ENCODE results near the gene DCAF17.

DCAF17 gene

GRCh38 chr2:171447675-171448074 is 13.6 kb downstream of the DCAF17 start:
- Histone ChIP-seq H3K4me1 (ENCODE audit: control insufficient read depth in 2 of 2, insufficient read depth in 1 of 2, low read depth in 1 of 2, low read length in 2 of 2) (no peaks in the 10 kb centered on the region), H3K4ac (ENCODE audit: low read length) (no peak overlapping the region), H3K23ac (ENCODE audit: low read depth, low read length, poor library complexity) (no peak overlapping the region), H3K36me3 (replicated peaks in 1 of 2; ENCODE audit: control insufficient read depth in 2 of 2, insufficient read depth in 2 of 2, low read length in 2 of 2) (peaks cover 7 to 94% of the 10 kb centered on the region in 2 donors), H3K14ac (ENCODE audit: low read length) (no peak overlapping the region), H2BK15ac (ENCODE audit: low read length) (no peak overlapping the region), H4K91ac (ENCODE audit: low read depth, low read length, poor library complexity) (no peak overlapping the region), H3K4me2 (ENCODE audit: insufficient read depth, low read length, poor library complexity, severe bottlenecking) (no peak overlapping the region), H3K4me3 (ENCODE audit: low read length in 2 of 2) (no peak overlapping the region), H3K9ac (ENCODE audit: low read depth, low read length, poor library complexity) (no peak overlapping the region), H3K27me3 (ENCODE audit: control insufficient read depth in 3 of 3, insufficient read depth in 3 of 3, low read depth in 1 of 3, low read length in 3 of 3) (no peaks in the 10 kb centered on the region), H2AFZ (ENCODE audit: low read length) (no peak overlapping the region), H2BK5ac (ENCODE audit: low read length) (no peak overlapping the region), H3K79me1 (ENCODE audit: low read depth, low read length) (no peaks in the 10 kb centered on the region), H3K9me3 (replicated peaks in 1 of 2; ENCODE audit: control insufficient read depth in 2 of 2, insufficient read depth in 1 of 2, low read depth in 1 of 2, low read length in 2 of 2) (no peaks in the 10 kb centered on the region), H2BK120ac (ENCODE audit: low read depth, low read length) (no peak overlapping the region), H2BK12ac (ENCODE audit: low read length) (no peak overlapping the region), H3K18ac (ENCODE audit: low read length) (no peak overlapping the region), H2AK5ac (ENCODE audit: low read depth, low read length) (no peak overlapping the region), H4K8ac (ENCODE audit: low read depth, low read length) (no peak overlapping the region), H3K27ac (replicated peaks; ENCODE audit: low read length) (no peak overlapping the region)
- no peak for DNase-seq (ENCODE audit: low spot score)
- no CpG with 5 or more reads among the region's 2 CpGs for WGBS, 2 donors (ENCODE audit: extremely low coverage in 2 of 2, insufficient read length in 2 of 2, insufficient replicate concordance in 1 of 2)

- H3K9me3 ChIP-seq (replicated peaks in 1 of 2; ENCODE audit: control insufficient read depth in 2 of 2, insufficient read depth in 1 of 2, low read depth in 1 of 2, low read length in 2 of 2), result peaks cover 0 to 12% of the 10 kb centered on the region in 2 donors
- H2BK12ac ChIP-seq (ENCODE audit: low read length), result no peak overlapping the region
- H2AFZ ChIP-seq (ENCODE audit: low read length), result no peak overlapping the region
- H3K9ac ChIP-seq (ENCODE audit: low read depth, low read length, poor library complexity), result no peak overlapping the region
- H3K14ac ChIP-seq (ENCODE audit: low read length), result no peak overlapping the region
- no peak overlapping the region for H2BK15ac ChIP-seq (ENCODE audit: low read length)
- no peak overlapping the region for H3K4me2 ChIP-seq (ENCODE audit: insufficient read depth, low read length, poor library complexity, severe bottlenecking)
- no peaks in the 10 kb centered on the region for H3K4me1 ChIP-seq (ENCODE audit: control insufficient read depth in 2 of 2, insufficient read depth in 1 of 2, low read depth in 1 of 2, low read length in 2 of 2)
- H2BK5ac ChIP-seq (ENCODE audit: low read length), result no peak overlapping the region
- no peak overlapping the region for H3K18ac ChIP-seq (ENCODE audit: low read length)
- H3K27ac ChIP-seq (replicated peaks; ENCODE audit: low read length), result no peak overlapping the region
- no peaks in the 10 kb centered on the region for H3K79me1 ChIP-seq (ENCODE audit: low read depth, low read length)
- no peak overlapping the region for H3K4me3 ChIP-seq (ENCODE audit: low read length in 2 of 2)
- H2BK120ac ChIP-seq (ENCODE audit: low read depth, low read length), result no peak overlapping the region
- no peak overlapping the region for H4K8ac ChIP-seq (ENCODE audit: low read depth, low read length)
- no peak overlapping the region for H3K4ac ChIP-seq (ENCODE audit: low read length)
- peaks cover 10 to 93% of the 10 kb centered on the region in 2 donors for H3K36me3 ChIP-seq (replicated peaks in 1 of 2; ENCODE audit: control insufficient read depth in 2 of 2, insufficient read depth in 2 of 2, low read length in 2 of 2)
- H3K27me3 ChIP-seq (ENCODE audit: control insufficient read depth in 3 of 3, insufficient read depth in 3 of 3, low read depth in 1 of 3, low read length in 3 of 3), result no peaks in the 10 kb centered on the region
- no peak for DNase-seq (ENCODE audit: low spot score)
- H2AK5ac ChIP-seq (ENCODE audit: low read depth, low read length), result no peak overlapping the region
- no peak overlapping the region for H4K91ac ChIP-seq (ENCODE audit: low read depth, low read length, poor library complexity)
- no peak overlapping the region for H3K23ac ChIP-seq (ENCODE audit: low read depth, low read length, poor library complexity)
These were observed 17.0 kb downstream of the DCAF17 start for GRCh38 chr2:171451074-171451473.

- Histone ChIP-seq H3K4me1 (ENCODE audit: control insufficient read depth in 2 of 2, insufficient read depth in 1 of 2, low read depth in 1 of 2, low read length in 2 of 2) (no peaks in the 10 kb centered on the region), H3K27ac (replicated peaks; ENCODE audit: low read length) (no peak overlapping the region), H3K79me1 (ENCODE audit: low read depth, low read length) (no peaks in the 10 kb centered on the region), H2BK5ac (ENCODE audit: low read length) (no peak overlapping the region), H3K4me2 (ENCODE audit: insufficient read depth, low read length, poor library complexity, severe bottlenecking) (no peak overlapping the region), H3K9ac (ENCODE audit: low read depth, low read length, poor library complexity) (no peak overlapping the region), H2AK5ac (ENCODE audit: low read depth, low read length) (no peak overlapping the region), H3K36me3 (replicated peaks in 1 of 2; ENCODE audit: control insufficient read depth in 2 of 2, insufficient read depth in 2 of 2, low read length in 2 of 2) (peaks cover 12 to 96% of the 10 kb centered on the region in 2 donors), H3K18ac (ENCODE audit: low read length) (no peak overlapping the region), H2BK12ac (ENCODE audit: low read length) (no peak overlapping the region), H3K4me3 (ENCODE audit: low read length in 2 of 2) (no peak overlapping the region), H3K14ac (ENCODE audit: low read length) (no peak overlapping the region), H3K27me3 (ENCODE audit: control insufficient read depth in 3 of 3, insufficient read depth in 3 of 3, low read depth in 1 of 3, low read length in 3 of 3) (no peaks in the 10 kb centered on the region), H3K4ac (ENCODE audit: low read length) (no peak overlapping the region), H4K91ac (ENCODE audit: low read depth, low read length, poor library complexity) (no peak overlapping the region), H3K9me3 (replicated peaks in 1 of 2; ENCODE audit: control insufficient read depth in 2 of 2, insufficient read depth in 1 of 2, low read depth in 1 of 2, low read length in 2 of 2) (peaks cover 0 to 20% of the 10 kb centered on the region in 2 donors), H2BK15ac (ENCODE audit: low read length) (no peak overlapping the region), H2AFZ (ENCODE audit: low read length) (no peak overlapping the region), H4K8ac (ENCODE audit: low read depth, low read length) (no peak overlapping the region), H3K23ac (ENCODE audit: low read depth, low read length, poor library complexity) (no peak overlapping the region), H2BK120ac (ENCODE audit: low read depth, low read length) (no peak overlapping the region)
- DNase-seq (ENCODE audit: low spot score), result no peak
- no CpG with 5 or more reads among the region's 4 CpGs for WGBS, 2 donors (ENCODE audit: extremely low coverage in 2 of 2, insufficient read length in 2 of 2, insufficient replicate concordance in 1 of 2)
These were observed 18.7 kb downstream of the DCAF17 start for GRCh38 chr2:171452773-171453172.

- Histone ChIP-seq H3K27me3 (ENCODE audit: control insufficient read depth in 3 of 3, insufficient read depth in 3 of 3, low read depth in 1 of 3, low read length in 3 of 3) (no peaks in the 10 kb centered on the region), H2AK5ac (ENCODE audit: low read depth, low read length) (no peak overlapping the region), H3K9me3 (replicated peaks in 1 of 2; ENCODE audit: control insufficient read depth in 2 of 2, insufficient read depth in 1 of 2, low read depth in 1 of 2, low read length in 2 of 2) (peaks cover 0 to 28% of the 10 kb centered on the region in 2 donors), H3K79me1 (ENCODE audit: low read depth, low read length) (no peaks in the 10 kb centered on the region), H3K27ac (replicated peaks; ENCODE audit: low read length) (no peak overlapping the region), H3K18ac (ENCODE audit: low read length) (no peak overlapping the region), H3K36me3 (replicated peaks in 1 of 2; ENCODE audit: control insufficient read depth in 2 of 2, insufficient read depth in 2 of 2, low read length in 2 of 2) (peaks cover 7 to 89% of the 10 kb centered on the region in 2 donors), H4K91ac (ENCODE audit: low read depth, low read length, poor library complexity) (no peak overlapping the region), H2BK120ac (ENCODE audit: low read depth, low read length) (no peak overlapping the region), H2BK15ac (ENCODE audit: low read length) (no peak overlapping the region), H3K4me2 (ENCODE audit: insufficient read depth, low read length, poor library complexity, severe bottlenecking) (no peak overlapping the region), H2BK12ac (ENCODE audit: low read length) (no peak overlapping the region), H3K4me3 (ENCODE audit: low read length in 2 of 2) (no peak overlapping the region), H2BK5ac (ENCODE audit: low read length) (no peak overlapping the region), H3K23ac (ENCODE audit: low read depth, low read length, poor library complexity) (no peak overlapping the region), H2AFZ (ENCODE audit: low read length) (no peak overlapping the region), H3K14ac (ENCODE audit: low read length) (no peak overlapping the region), H3K4ac (ENCODE audit: low read length) (no peak overlapping the region), H3K4me1 (ENCODE audit: control insufficient read depth in 2 of 2, insufficient read depth in 1 of 2, low read depth in 1 of 2, low read length in 2 of 2) (no peaks in the 10 kb centered on the region), H3K9ac (ENCODE audit: low read depth, low read length, poor library complexity) (no peak overlapping the region), H4K8ac (ENCODE audit: low read depth, low read length) (no peak overlapping the region)
- no peak for DNase-seq (ENCODE audit: low spot score)
These were observed 25.5 kb downstream of the DCAF17 start for GRCh38 chr2:171459498-171459897.

Data from neuronal stem cell (in vitro differentiated cells).